Endothelial cell (in vitro differentiated cells): Measurements from ENCODE around the gene SGPP2. TPM values are rescaled to one million over a fixed set of nuclear protein-coding genes. Genes with fewer than 3 reads are reported as not detected.

ENCODE experiments used
- DNase-seq: peaks from one replicate; pipeline ENCODE4 v3.0.0; 2021; ENCODE audit warnings: low spot score
- H3K27ac Mint-ChIP-seq: one replicate; pipeline ENCODE4 v1.8.0; 2021; ENCODE audit warnings: mixed read lengths, inconsistent platforms; ENCODE audit not compliant: unreplicated experiment
- H3K27me3 Mint-ChIP-seq: one replicate; pipeline ENCODE4 v1.8.0; 2021; ENCODE audit warnings: mild to moderate bottlenecking, moderate library complexity, mixed read lengths, inconsistent platforms; ENCODE audit not compliant: unreplicated experiment
- H3K36me3 Mint-ChIP-seq: one replicate; pipeline ENCODE4 v1.8.0; 2021; ENCODE audit warnings: mild to moderate bottlenecking, low read depth, mixed read lengths, inconsistent platforms; ENCODE audit not compliant: unreplicated experiment
- H3K4me1 Mint-ChIP-seq: one replicate; pipeline ENCODE4 v1.8.0; 2021; ENCODE audit warnings: mild to moderate bottlenecking, mixed read lengths, inconsistent platforms; ENCODE audit not compliant: unreplicated experiment
- H3K4me3 Mint-ChIP-seq: one replicate; pipeline ENCODE4 v1.8.0; 2021; ENCODE audit warnings: mild to moderate bottlenecking, mixed read lengths, inconsistent platforms; ENCODE audit not compliant: unreplicated experiment
- H3K9me3 Mint-ChIP-seq: one replicate; pipeline ENCODE4 v1.8.0; 2021; ENCODE audit warnings: mixed read lengths, inconsistent platforms; ENCODE audit not compliant: unreplicated experiment
- CTCF ChIP-seq: fragments of 200-600 bp; sonication (generic); IDR thresholded peaks from one replicate; pipeline ENCODE4 v1.5.0; 2021; ENCODE audit warnings: antibody characterized with exemption; ENCODE audit not compliant: unreplicated experiment
- total RNA-seq: library from RNA; stranded (reverse); fragmentation: NEBNext Ultra II Directional; extraction: Animal tissue kit (Norgen Biotek cat#: 25700); gene quantifications from one replicate; pipeline ENCODE4 v1.2.1, GENCODE V29; 2021; ENCODE audit not compliant: unreplicated experiment

SGPP2 gene
- total RNA-seq, 1 donor from 2014 or later, result not detected

GRCh38 chr2:222526480-222527277 is 102.3 kb downstream of the SGPP2 start:
- Mint-ChIP-seq H3K4me1 (no peaks in the 10 kb centered on the region), H3K36me3 (no peaks in the 10 kb centered on the region), H3K27ac (no peak overlapping the region), H3K9me3 (no peaks in the 10 kb centered on the region), H3K27me3 (no peaks in the 10 kb centered on the region), H3K4me3 (no peak overlapping the region)
- no peak for DNase-seq
- no peak for TF ChIP-seq CTCF

- Mint-ChIP-seq H3K9me3 (no peaks in the 10 kb centered on the region), H3K27ac (no peak overlapping the region), H3K36me3 (no peaks in the 10 kb centered on the region), H3K27me3 (no peaks in the 10 kb centered on the region), H3K4me1 (no peaks in the 10 kb centered on the region), H3K4me3 (no peak overlapping the region)
- DNase-seq, result no peak
- TF ChIP-seq CTCF, result no peak
These were observed 108.0 kb downstream of the SGPP2 start for GRCh38 chr2:222532315-222532714.

- H3K36me3 Mint-ChIP-seq, result no peaks in the 10 kb centered on the region
- no peak overlapping the region for H3K27ac Mint-ChIP-seq
- no peak for TF ChIP-seq CTCF
- no peaks in the 10 kb centered on the region for H3K4me1 Mint-ChIP-seq
- no peak overlapping the region for H3K4me3 Mint-ChIP-seq
- DNase-seq, result no peak
- H3K9me3 Mint-ChIP-seq, result no peaks in the 10 kb centered on the region
- no peaks in the 10 kb centered on the region for H3K27me3 Mint-ChIP-seq
These were observed 111.1 kb downstream of the SGPP2 start for GRCh38 chr2:222535477-222535876.

- Mint-ChIP-seq H3K36me3 (no peaks in the 10 kb centered on the region), H3K4me1 (no peaks in the 10 kb centered on the region), H3K4me3 (no peak overlapping the region), H3K27ac (no peak overlapping the region), H3K27me3 (no peaks in the 10 kb centered on the region), H3K9me3 (no peaks in the 10 kb centered on the region)
- TF ChIP-seq CTCF, result no peak
- DNase-seq, result no peak
These were observed 114.2 kb downstream of the SGPP2 start for GRCh38 chr2:222538535-222538934.

- Mint-ChIP-seq H3K4me3 (no peak overlapping the region), H3K27ac (no peak overlapping the region), H3K36me3 (no peaks in the 10 kb centered on the region), H3K27me3 (no peaks in the 10 kb centered on the region), H3K9me3 (no peaks in the 10 kb centered on the region), H3K4me1 (no peaks in the 10 kb centered on the region)
- no peak for DNase-seq
- TF ChIP-seq CTCF, result no peak
These were observed 120.3 kb downstream of the SGPP2 start for GRCh38 chr2:222544661-222545060.
